T-helper 1 cell treated with Interleukin-12 subunit alpha and Interleukin-12 subunit beta and Interleukin-4 antibody, amounts not matched to agents 30 μg/mL and 1 μg/mL, for 36 hours (primary cell): ENCODE measurements around the gene WIPF2.

Experiments
- H3K27ac Mint-ChIP-seq: one replicate; pipeline ENCODE4 v1.8.0; 2021; ENCODE audit warnings: mild to moderate bottlenecking, mixed read lengths
- H3K27me3 Mint-ChIP-seq: one replicate; pipeline ENCODE4 v1.8.0; 2021; ENCODE audit warnings: low read depth, mixed read lengths
- H3K36me3 Mint-ChIP-seq: one replicate; pipeline ENCODE4 v1.8.0; 2021; ENCODE audit warnings: low read depth, mixed read lengths
- H3K4me1 Mint-ChIP-seq: one replicate; pipeline ENCODE4 v1.8.0; 2021; ENCODE audit warnings: low read depth, mixed read lengths
- H3K4me3 Mint-ChIP-seq: one replicate; pipeline ENCODE4 v1.8.0; 2021; ENCODE audit warnings: mild to moderate bottlenecking, moderate library complexity, mixed read lengths
- H3K9me3 Mint-ChIP-seq: one replicate; pipeline ENCODE4 v1.8.0; 2021; ENCODE audit warnings: mixed read lengths

The WIPF2 gene

GRCh38 chr17:40306395-40306794 lies 87.3 kb downstream of the WIPF2 start:
- no peak overlapping the region for H3K27ac Mint-ChIP-seq
- H3K27me3 Mint-ChIP-seq, result no peaks in the 10 kb centered on the region
- H3K9me3 Mint-ChIP-seq, result no peaks in the 10 kb centered on the region
- peaks cover 14% of the 10 kb centered on the region for H3K36me3 Mint-ChIP-seq
- H3K4me1 Mint-ChIP-seq, result peaks cover 31% of the 10 kb centered on the region
- H3K4me3 Mint-ChIP-seq, result no peak overlapping the region

- no peak overlapping the region for H3K4me3 Mint-ChIP-seq
Measured at GRCh38 chr17:40307001-40307730, 88.1 kb downstream of the WIPF2 start.

GRCh38 chr17:40307740-40308239 lies 88.7 kb downstream of the WIPF2 start:
- peaks cover 14% of the 10 kb centered on the region for H3K36me3 Mint-ChIP-seq

More at GRCh38 chr17:40307001-40307730, 88.1 kb downstream of the WIPF2 start:
- Mint-ChIP-seq H3K27me3 (no peaks in the 10 kb centered on the region), H3K4me1 (peaks cover 37% of the 10 kb centered on the region), H3K27ac (no peak overlapping the region), H3K36me3 (peaks cover 14% of the 10 kb centered on the region), H3K9me3 (no peaks in the 10 kb centered on the region)

GRCh38 chr17:40309031-40309948 lies 90.2 kb downstream of the WIPF2 start, which contains the start of gene RARA:
RARA (plus strand) TSS chr17:40309180; CDS start chr17:40331219, 22,039 bp downstream.
- no peaks in the 10 kb centered on the region for H3K9me3 Mint-ChIP-seq
- H3K36me3 Mint-ChIP-seq, result peaks cover 6% of the 10 kb centered on the region
- no peaks in the 10 kb centered on the region for H3K27me3 Mint-ChIP-seq
- no peak within 1 kb of the TSS for H3K27ac Mint-ChIP-seq
- H3K4me1 Mint-ChIP-seq, result peaks cover 31% of the 10 kb centered on the region
- no peak within 1 kb of the TSS for H3K4me3 Mint-ChIP-seq

More at GRCh38 chr17:40307740-40308239, 88.7 kb downstream of the WIPF2 start:
- Mint-ChIP-seq H3K4me1 (peaks cover 40% of the 10 kb centered on the region), H3K27me3 (no peaks in the 10 kb centered on the region), H3K27ac (no peak overlapping the region), H3K9me3 (no peaks in the 10 kb centered on the region), H3K4me3 (no peak overlapping the region)

- no peak overlapping the region for H3K4me3 Mint-ChIP-seq
- H3K9me3 Mint-ChIP-seq, result no peaks in the 10 kb centered on the region
- peaks cover 3% of the 10 kb centered on the region for H3K36me3 Mint-ChIP-seq
- H3K4me1 Mint-ChIP-seq, result peaks cover 38% of the 10 kb centered on the region
- H3K27me3 Mint-ChIP-seq, result no peaks in the 10 kb centered on the region
- no peak overlapping the region for H3K27ac Mint-ChIP-seq
Measured at GRCh38 chr17:40309949-40310510, 90.9 kb downstream of the WIPF2 start.

GRCh38 chr17:40310882-40311391 lies 91.8 kb downstream of the WIPF2 start:
- H3K4me3 Mint-ChIP-seq, result no peak overlapping the region
- no peaks in the 10 kb centered on the region for H3K36me3 Mint-ChIP-seq
- no peaks in the 10 kb centered on the region for H3K27me3 Mint-ChIP-seq
- H3K4me1 Mint-ChIP-seq, result peaks cover 47% of the 10 kb centered on the region
- no peaks in the 10 kb centered on the region for H3K9me3 Mint-ChIP-seq
- H3K27ac Mint-ChIP-seq, result no peak overlapping the region

GRCh38 chr17:40311575-40311974 lies 92.5 kb downstream of the WIPF2 start:
- Mint-ChIP-seq H3K9me3 (no peaks in the 10 kb centered on the region), H3K36me3 (no peaks in the 10 kb centered on the region), H3K4me1 (peaks cover 50% of the 10 kb centered on the region), H3K27ac (peak overlapping the region; percentile 29), H3K27me3 (no peaks in the 10 kb centered on the region), H3K4me3 (no peak overlapping the region)

GRCh38 chr17:40312131-40312731 lies 93.1 kb downstream of the WIPF2 start:
- no peaks in the 10 kb centered on the region for H3K27me3 Mint-ChIP-seq
- H3K4me1 Mint-ChIP-seq, result peaks cover 49% of the 10 kb centered on the region
- H3K4me3 Mint-ChIP-seq, result no peak overlapping the region
- no peaks in the 10 kb centered on the region for H3K9me3 Mint-ChIP-seq
- peak overlapping the region; percentile 56 for H3K27ac Mint-ChIP-seq
- H3K36me3 Mint-ChIP-seq, result no peaks in the 10 kb centered on the region

- Mint-ChIP-seq H3K27me3 (no peaks in the 10 kb centered on the region), H3K27ac (no peak overlapping the region), H3K9me3 (no peaks in the 10 kb centered on the region), H3K36me3 (no peaks in the 10 kb centered on the region), H3K4me3 (no peak overlapping the region), H3K4me1 (peaks cover 56% of the 10 kb centered on the region)
Measured at GRCh38 chr17:40312893-40313667, 94.0 kb downstream of the WIPF2 start.

GRCh38 chr17:40313668-40314583 lies 94.8 kb downstream of the WIPF2 start:
- no peak overlapping the region for H3K27ac Mint-ChIP-seq

GRCh38 chr17:40314584-40314956 lies 95.5 kb downstream of the WIPF2 start:
- peak overlapping the region; percentile 55 for H3K27ac Mint-ChIP-seq
- no peaks in the 10 kb centered on the region for H3K9me3 Mint-ChIP-seq
- no peaks in the 10 kb centered on the region for H3K27me3 Mint-ChIP-seq
- peaks cover 61% of the 10 kb centered on the region for H3K4me1 Mint-ChIP-seq
- H3K36me3 Mint-ChIP-seq, result no peaks in the 10 kb centered on the region
- no peak overlapping the region for H3K4me3 Mint-ChIP-seq

More at GRCh38 chr17:40313668-40314583, 94.8 kb downstream of the WIPF2 start:
- H3K4me1 Mint-ChIP-seq, result peaks cover 59% of the 10 kb centered on the region
- H3K9me3 Mint-ChIP-seq, result no peaks in the 10 kb centered on the region
- no peak overlapping the region for H3K4me3 Mint-ChIP-seq
- H3K27me3 Mint-ChIP-seq, result no peaks in the 10 kb centered on the region
- H3K36me3 Mint-ChIP-seq, result no peaks in the 10 kb centered on the region

- no peak overlapping the region for H3K4me3 Mint-ChIP-seq
- no peaks in the 10 kb centered on the region for H3K9me3 Mint-ChIP-seq
- no peaks in the 10 kb centered on the region for H3K27me3 Mint-ChIP-seq
- no peak overlapping the region for H3K27ac Mint-ChIP-seq
- H3K36me3 Mint-ChIP-seq, result peaks cover 2% of the 10 kb centered on the region
- H3K4me1 Mint-ChIP-seq, result peaks cover 62% of the 10 kb centered on the region
Measured at GRCh38 chr17:40315206-40315605, 96.1 kb downstream of the WIPF2 start.
